Endothelial cell of umbilical vein (primary cell): ENCODE data around the gene ARHGAP42. TPM values are rescaled to one million over a fixed set of nuclear protein-coding genes. Genes with fewer than 3 reads are reported as not detected.

Experiments used
- BruUV-seq: library from RNA; stranded (reverse); fragments of 400-500 nt; replicated peaks from 2 replicates; lab custom pipeline; 2021; lab: Mats Ljungman, UMichigan
- CTCF ChIA-PET: fragments of 300-600, 350-600 bp; sonication (Branson Sonifier 250); formaldehyde crosslinking; loops from one replicate; lab custom pipeline; 2021; ENCODE audit warnings: antibody characterized with exemption, inconsistent platforms; lab: Charles Lee
- POLR2A ChIA-PET: fragments of 300-600, 350-600 bp; sonication (Branson Sonifier 250); formaldehyde crosslinking; loops from one replicate; lab custom pipeline; 2021; ENCODE audit warnings: antibody characterized with exemption, inconsistent platforms; lab: Charles Lee
- DNase-seq: peaks from one replicate; pipeline ENCODE4 v3.0.0-alpha.2; 2011; ENCODE audit warnings: low read depth, low spot score
- FAIRE-seq: peaks from 2 replicates; lab custom pipeline; 2011; peaks lifted over from hg19 to GRCh38; lab: Jason Lieb, UNC
- H2AFZ ChIP-seq: 2 replicates; pipeline ENCODE4 v1.6.0; 2012; ENCODE audit warnings: low read depth, low read length, control low read depth, inconsistent platforms
- H3K27ac ChIP-seq: 2 replicates; pipeline ENCODE4 v1.5.1; 2011; ENCODE audit warnings: low read depth, mild to moderate bottlenecking, control low read depth, low read length, moderate library complexity; ENCODE audit not compliant: insufficient read depth
- H3K27me3 ChIP-seq, 2 experiments: 2 replicates each; pipeline versions ENCODE4 v1.6.0 to v1.6.1; 2011; ENCODE audit warnings: low read length in 2 of 2, mixed read lengths in 1 of 2; ENCODE audit not compliant: control insufficient read depth in 2 of 2, insufficient read depth in 2 of 2
- H3K36me3 ChIP-seq, 2 experiments: 2 replicates in 1 of 2; 3 replicates in 1 of 2; pipeline ENCODE4 v1.5.1; 2011; ENCODE audit warnings: low read length in 2 of 2, mild to moderate bottlenecking in 1 of 2, moderate library complexity in 1 of 2; ENCODE audit not compliant: control insufficient read depth in 2 of 2, insufficient read depth in 2 of 2; ENCODE audit errors: extremely low read depth in 1 of 2
- H3K4me1 ChIP-seq: 3 replicates; pipeline ENCODE4 v1.5.1; 2011; ENCODE audit warnings: mild to moderate bottlenecking, low read length; ENCODE audit not compliant: control insufficient read depth, insufficient read depth; ENCODE audit errors: extremely low read depth
- H3K4me2 ChIP-seq: 2 replicates; pipeline ENCODE4 v1.6.1; 2011; ENCODE audit warnings: low read length, control low read depth, mixed read lengths; ENCODE audit not compliant: insufficient read depth
- H3K4me3 ChIP-seq, 3 experiments: fragments of 200-600 bp in 1 of 3; sonication (generic), shearing (Covaris generic) in 1 of 3; replicated peaks in 1 of 3; 2 replicates each; pipeline ENCODE4 v1.5.1; 2011 to 2016; ENCODE audit warnings: control low read depth in 3 of 3, low read length in 3 of 3, mild to moderate bottlenecking in 2 of 3, inconsistent platforms in 1 of 3, low read depth in 1 of 3, moderate library complexity in 1 of 3; ENCODE audit not compliant: insufficient read depth in 1 of 3
- H3K79me2 ChIP-seq: 2 replicates; pipeline ENCODE4 v1.6.0; 2012; ENCODE audit warnings: low read length, inconsistent platforms; ENCODE audit not compliant: control insufficient read depth, insufficient read depth
- H3K9ac ChIP-seq: replicated peaks from 2 replicates; pipeline ENCODE3; 2011; ENCODE audit warnings: low read length, control low read depth; ENCODE audit not compliant: insufficient read depth; ENCODE audit errors: extremely low read depth
- H3K9me1 ChIP-seq: replicated peaks from 3 replicates; pipeline ENCODE4 v1.6.0; 2011; ENCODE audit warnings: mild to moderate bottlenecking, low read length; ENCODE audit not compliant: control insufficient read depth, insufficient read depth; ENCODE audit errors: extremely low read depth
- H3K9me3 ChIP-seq: replicated peaks from 2 replicates; pipeline ENCODE4 v1.5.1; 2012; ENCODE audit warnings: low read length, inconsistent platforms; ENCODE audit not compliant: control insufficient read depth, insufficient read depth
- H4K20me1 ChIP-seq: replicated peaks from 2 replicates; pipeline ENCODE3; 2011; ENCODE audit warnings: mild to moderate bottlenecking, low read length; ENCODE audit not compliant: control insufficient read depth, insufficient read depth; ENCODE audit errors: extremely low read depth
- EZH2 ChIP-seq: IDR thresholded peaks from 2 replicates; pipeline ENCODE4 v1.6.1; 2012; ENCODE audit warnings: borderline replicate concordance, low read depth, mild to moderate bottlenecking, moderate library complexity, low read length, inconsistent platforms; ENCODE audit not compliant: severe bottlenecking
- FOS ChIP-seq: IDR thresholded peaks from 2 replicates; pipeline ENCODE4 v1.6.1; 2011; ENCODE audit warnings: mild to moderate bottlenecking, low read length, moderate library complexity, borderline replicate concordance; ENCODE audit not compliant: insufficient read depth
- GATA2 ChIP-seq: IDR thresholded peaks from 2 replicates; pipeline ENCODE4 v1.7.0; 2011; ENCODE audit warnings: low read depth, mild to moderate bottlenecking, moderate library complexity, mixed read lengths, low read length; ENCODE audit not compliant: insufficient read length, insufficient read depth
- JUN ChIP-seq: IDR thresholded peaks from 2 replicates; pipeline ENCODE4 v1.6.1; 2011; ENCODE audit warnings: borderline replicate concordance, low read depth; ENCODE audit not compliant: insufficient read length, insufficient read depth
- MYC ChIP-seq: IDR thresholded peaks from one replicate; pipeline ENCODE4 v1.6.1; 2011; ENCODE audit warnings: mild to moderate bottlenecking, low read depth, low read length
- POLR2A ChIP-seq: IDR thresholded peaks from 2 replicates; pipeline ENCODE4 v1.6.1; 2012; ENCODE audit warnings: low read depth, mild to moderate bottlenecking, control low read depth, low read length
- POLR2AphosphoS5 ChIP-seq: IDR thresholded peaks from 2 replicates; pipeline ENCODE4 v1.6.1; 2012; ENCODE audit warnings: low read depth, mild to moderate bottlenecking, control low read depth, low read length, moderate library complexity; ENCODE audit not compliant: insufficient read depth
- dilution Hi-C: fragments of 300-500 bp; cut with MboI; formaldehyde crosslinking; loops from one replicate; pipeline ENCODE4 v1.15.0; 2019; ENCODE audit warnings: low sequenced_read_pairs; ENCODE audit not compliant: extremely low pct_ligation_motif_present
- intact Hi-C: fragments of 100-400 bp; cut with micrococcal nuclease; formaldehyde crosslinking; loops from one replicate; pipeline ENCODE4 v1.10.0; 2022
- polyA plus RNA-seq, 4 experiments: library from polyadenylated mRNA; depleted of rRNA in 3 of 4; stranded (reverse) in 3 of 4; unstranded in 1 of 4; fragments of >200 nt; gene quantifications; 2 replicates each; pipeline versions ENCODE4 v1.2.1 to v1.2.3, GENCODE V29; 2011 to 2012; ENCODE audit warnings: missing spikeins in 1 of 4
- total RNA-seq: library from RNA; stranded (reverse); gene quantifications from 2 replicates; pipeline ENCODE4 v1.2.3, GENCODE V29; 2021
- TF ChIP-seq, protein P1 (sequence below): IDR thresholded peaks from 2 replicates; pipeline ENCODE4 v1.6.1; 2011; ENCODE audit not compliant: insufficient read depth, insufficient read length
- TF ChIP-seq, protein P2 (sequence below), 2 donors: IDR thresholded peaks; 1 replicate in 1 of 2; 2 replicates in 1 of 2; pipeline ENCODE4 v1.5.1; 2011; ENCODE audit warnings: low read length in 2 of 2, mild to moderate bottlenecking in 2 of 2, moderate library complexity in 2 of 2, control low read depth in 1 of 2, inconsistent platforms in 1 of 2, low read depth in 1 of 2; ENCODE audit not compliant: insufficient read depth in 1 of 2; ENCODE audit errors: extremely low read depth in 1 of 2

ARHGAP42 gene
- total and polyA plus RNA-seq, 2 donors (not counting 3 experiments of a cell fraction or from before 2014, with no cell fraction given): 1.8 to 2.4 TPM

DNA sequence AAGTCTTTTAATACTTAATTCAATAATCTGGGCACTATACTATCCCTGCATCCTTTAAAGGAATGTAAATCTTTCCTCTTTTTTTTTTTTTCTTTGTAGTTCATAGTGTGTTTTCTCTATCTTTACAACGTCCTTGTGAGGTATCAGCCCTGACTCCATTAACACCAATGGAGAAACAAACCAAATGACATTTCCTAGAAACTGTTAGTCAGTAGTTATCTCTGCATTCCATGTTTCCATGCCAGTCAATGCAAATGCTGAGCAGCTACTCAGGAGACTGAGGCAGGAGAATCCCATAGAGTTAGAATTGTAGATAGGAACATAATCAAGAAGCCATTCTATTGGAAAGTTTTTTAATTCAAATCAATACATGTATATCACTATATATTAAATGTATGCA, 182.2 kb downstream of the ARHGAP42 start:
- CTCF ChIA-PET: interaction anchor here (1.0 to 1.3 kb wide), 2 partner anchors 293 kb away, joined by 3 to 4 read pairs; no protein-coding TSS in a partner anchor
- POLR2A ChIA-PET: no interaction called here

More for the DNA sequence above, 182.2 kb downstream of the ARHGAP42 start:
- no peaks in the 10 kb centered on the region for H3K36me3 ChIP-seq
- H3K4me2 ChIP-seq: no peak overlapping the region
- H3K27ac ChIP-seq: no peak overlapping the region
- H3K9me1 ChIP-seq: no peaks in the 10 kb centered on the region
- no peaks in the 10 kb centered on the region for H3K27me3 ChIP-seq
- H3K9ac ChIP-seq: no peak overlapping the region
- no peaks in the 10 kb centered on the region for H3K79me2 ChIP-seq
- no peak for DNase-seq
- TF ChIP-seq JUN: no peak
- TF ChIP-seq, protein P1, sequence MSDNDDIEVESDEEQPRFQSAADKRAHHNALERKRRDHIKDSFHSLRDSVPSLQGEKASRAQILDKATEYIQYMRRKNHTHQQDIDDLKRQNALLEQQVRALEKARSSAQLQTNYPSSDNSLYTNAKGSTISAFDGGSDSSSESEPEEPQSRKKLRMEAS: no peak
- TF ChIP-seq MYC: no peak
- TF ChIP-seq FOS: no peak
- TF ChIP-seq GATA2: no peak
- no peak for TF ChIP-seq POLR2AphosphoS5
- no peak for TF ChIP-seq EZH2
- TF ChIP-seq POLR2A: no peak
- TF ChIP-seq, protein P2, sequence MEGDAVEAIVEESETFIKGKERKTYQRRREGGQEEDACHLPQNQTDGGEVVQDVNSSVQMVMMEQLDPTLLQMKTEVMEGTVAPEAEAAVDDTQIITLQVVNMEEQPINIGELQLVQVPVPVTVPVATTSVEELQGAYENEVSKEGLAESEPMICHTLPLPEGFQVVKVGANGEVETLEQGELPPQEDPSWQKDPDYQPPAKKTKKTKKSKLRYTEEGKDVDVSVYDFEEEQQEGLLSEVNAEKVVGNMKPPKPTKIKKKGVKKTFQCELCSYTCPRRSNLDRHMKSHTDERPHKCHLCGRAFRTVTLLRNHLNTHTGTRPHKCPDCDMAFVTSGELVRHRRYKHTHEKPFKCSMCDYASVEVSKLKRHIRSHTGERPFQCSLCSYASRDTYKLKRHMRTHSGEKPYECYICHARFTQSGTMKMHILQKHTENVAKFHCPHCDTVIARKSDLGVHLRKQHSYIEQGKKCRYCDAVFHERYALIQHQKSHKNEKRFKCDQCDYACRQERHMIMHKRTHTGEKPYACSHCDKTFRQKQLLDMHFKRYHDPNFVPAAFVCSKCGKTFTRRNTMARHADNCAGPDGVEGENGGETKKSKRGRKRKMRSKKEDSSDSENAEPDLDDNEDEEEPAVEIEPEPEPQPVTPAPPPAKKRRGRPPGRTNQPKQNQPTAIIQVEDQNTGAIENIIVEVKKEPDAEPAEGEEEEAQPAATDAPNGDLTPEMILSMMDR (IDR thresholded peaks at IDR 0.05; ENCODE audit: extremely low read depth in 1 of 2, insufficient read depth in 1 of 2, low read depth in 1 of 2, low read length in 2 of 2): no peak
- dilution Hi-C loops (no loop called here), intact Hi-C loops (no loop called here)
- H4K20me1 ChIP-seq: no peaks in the 10 kb centered on the region
- no peak for FAIRE-seq
- H3K9me3 ChIP-seq: no peaks in the 10 kb centered on the region
- no peaks in the 10 kb centered on the region for H3K4me1 ChIP-seq
- no peak overlapping the region for H3K4me3 ChIP-seq
- no peak overlapping the region for H2AFZ ChIP-seq
- no TSS peak for BruUV-seq
